H1 (cell line): ENCODE results near the gene HSPA12A. TPM values are rescaled to one million over a fixed set of nuclear protein-coding genes. Genes with fewer than 3 reads are reported as not detected.

ENCODE experiments used
- BRCA1 ChIP-seq: IDR thresholded peaks from 2 replicates; pipeline ENCODE4 v1.6.1; 2012; ENCODE audit warnings: low read depth, low read length, improper control_type of control experiment
- CHD7 ChIP-seq: fragments of 300-600 bp; sonication (generic); IDR thresholded peaks from 2 replicates; pipeline ENCODE4 v1.7.1; 2012; ENCODE audit warnings: low read length, moderate library complexity, mild to moderate bottlenecking, inconsistent platforms; ENCODE audit not compliant: insufficient replicate concordance
- RXRA ChIP-seq: IDR thresholded peaks from 2 replicates; pipeline ENCODE4 v1.6.1; 2011; ENCODE audit warnings: low read depth, mild to moderate bottlenecking, low read length, moderate library complexity; ENCODE audit not compliant: insufficient read depth
- TAF7 ChIP-seq: optimal IDR thresholded peaks from 2 replicates; pipeline ENCODE3; 2011; ENCODE audit warnings: low read depth, mild to moderate bottlenecking, inconsistent platforms, low read length, moderate library complexity, borderline replicate concordance
- TEAD4 ChIP-seq: IDR thresholded peaks from 2 replicates; pipeline ENCODE4 v1.6.1; 2012; ENCODE audit warnings: low read depth, low read length, inconsistent platforms, mixed read lengths
- ZNF274 ChIP-seq: IDR thresholded peaks from 2 replicates; pipeline ENCODE4 v1.7.0; 2012; ENCODE audit warnings: low read length, borderline replicate concordance; ENCODE audit errors: extremely low read depth
- polyA plus RNA-seq, 7 experiments: library from polyadenylated mRNA; depleted of rRNA in 3 of 7; stranded (reverse) in 5 of 7; unstranded in 2 of 7; fragments of >200 nt in 5 of 7; fragments of 200-250 nt in 2 of 7; gene quantifications; 1 replicate in 5 of 7; 2 replicates in 1 of 7; 4 replicates in 1 of 7; pipeline versions ENCODE4 v1.2.1 to v1.2.3, GENCODE V29; 2011 to 2013; ENCODE audit warnings: missing spikeins in 2 of 7, mixed read lengths in 2 of 7
- total RNA-seq: library from RNA; stranded (reverse); fragmentation: NEBNext Ultra II Directional; extraction: Animal tissue kit (Norgen Biotek cat#: 25700); gene quantifications from 2 replicates; pipeline ENCODE4 v1.2.1, GENCODE V29; 2021

The HSPA12A gene
- total and polyA plus RNA-seq, 2 of the 8 experiments (the other 6 are each of a cell fraction or from before 2014, with no cell fraction given): 3.1 to 6.9 TPM

DNA sequence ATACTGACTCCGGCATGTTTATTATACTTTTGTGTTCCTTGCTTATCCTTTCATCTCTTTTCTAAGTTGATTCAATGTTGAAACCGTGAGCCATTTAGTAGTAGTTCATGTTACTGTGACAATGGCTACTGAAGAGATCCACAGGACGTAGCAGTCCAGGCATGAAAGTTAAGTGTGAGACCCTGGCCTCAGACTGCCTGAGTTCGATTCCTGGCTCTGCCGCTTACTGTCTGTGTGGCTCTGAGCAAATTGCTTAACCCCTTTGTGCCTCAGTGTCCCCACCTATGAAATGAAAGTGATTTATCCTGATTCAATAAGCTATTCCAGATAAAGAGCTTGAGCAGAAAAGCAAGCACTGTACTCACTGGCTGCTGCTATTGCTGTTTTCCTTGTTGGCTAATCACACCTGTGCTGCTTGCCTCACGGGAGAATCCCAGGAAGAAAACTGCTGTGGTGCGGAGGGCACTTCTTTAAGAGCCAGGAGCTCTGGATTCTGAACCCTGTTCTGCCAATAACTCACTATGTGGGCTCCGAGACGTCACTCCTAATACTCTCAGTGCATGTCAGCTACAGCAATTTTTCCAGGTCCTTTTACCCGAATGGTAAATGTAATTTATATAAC, 83.2 kb downstream of the HSPA12A start (continued):
- no peak for TF ChIP-seq CHD7
- TF ChIP-seq BRCA1: no peak
- no peak for TF ChIP-seq TAF7
- no peak for TF ChIP-seq ZNF274
- TF ChIP-seq RXRA: no peak
- TF ChIP-seq TEAD4: no peak
